ENCODE data around the gene USH2A.

GRCh38 chr1:216433175-216433574, 9.9 kb upstream of the USH2A start:
- no peak for TF ChIP-seq CTCF (IDR thresholded peaks at IDR 0.05; ENCODE audit: borderline replicate concordance, extremely low read depth, low read length, poor library complexity, severe bottlenecking)
- no peak for TF ChIP-seq EZH2 (IDR thresholded peaks at IDR 0.05; ENCODE audit: borderline replicate concordance, low read depth, low read length, severe bottlenecking)

All from DND-41 (cell line).